SH-SY5Y (cell line): Measurements from ENCODE around the gene TSPO.

Experiments
- GATA2 ChIP-seq: IDR thresholded peaks from 2 replicates; pipeline ENCODE4 v1.6.1; 2011; ENCODE audit warnings: mild to moderate bottlenecking, low read depth, low read length
- GATA3 ChIP-seq: IDR thresholded peaks from 2 replicates; pipeline ENCODE4 v1.6.1; 2011; ENCODE audit warnings: low read depth, mild to moderate bottlenecking, low read length, moderate library complexity

DNA sequence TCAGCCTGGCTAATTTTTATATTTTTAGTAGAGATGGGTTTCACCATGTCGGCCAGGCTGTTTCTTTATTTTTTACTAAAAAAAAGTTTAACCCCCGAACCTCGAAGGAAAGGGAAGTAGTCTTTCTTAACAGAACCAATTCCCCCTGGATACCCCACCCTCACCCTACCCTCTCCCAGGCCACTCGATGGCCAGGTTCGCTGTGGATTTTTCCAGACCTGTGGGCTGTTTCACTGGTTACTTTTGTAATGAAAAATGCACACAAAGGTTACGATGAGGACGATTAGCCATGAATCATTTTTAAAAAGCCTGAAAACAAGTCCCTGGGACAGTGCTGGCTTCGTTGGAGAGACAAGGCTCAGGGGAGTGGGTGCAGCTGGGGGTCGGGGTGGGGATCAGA lies 2.5 kb downstream of the TSPO start:
- TF ChIP-seq GATA3 (no peak), GATA2 (no peak)
